ENCODE data around the gene EDRF1. TPM values are rescaled to one million over a fixed set of nuclear protein-coding genes. Genes with fewer than 3 reads are reported as not detected.

EDRF1 gene
- total RNA-seq, 1 donor = 25.0 TPM

DNA sequence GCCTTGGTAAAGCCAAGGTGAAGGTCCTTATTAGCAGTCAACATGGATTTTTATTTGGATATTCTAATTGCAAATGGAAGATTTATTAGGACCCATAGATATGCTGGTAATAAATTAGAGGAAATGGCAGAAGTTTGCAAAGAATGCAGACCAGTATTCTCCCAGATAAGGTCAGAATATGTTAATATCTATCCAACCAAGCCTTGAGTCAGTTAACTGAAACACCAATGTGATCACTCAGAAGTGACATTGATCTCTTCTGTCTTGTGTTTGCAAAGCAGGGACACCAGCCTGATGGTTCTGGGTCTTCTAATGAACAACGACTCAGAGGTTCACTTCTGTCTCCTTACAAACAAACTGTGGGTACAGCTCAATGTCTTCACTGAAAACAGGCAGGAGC is 82.1 kb downstream of the EDRF1 start:
- DNase-seq (ENCODE audit: insufficient read length, low spot score, missing footprints) = no peak
- Histone ChIP-seq H3K4me3 (ENCODE audit: insufficient read depth, low read length) (no peak overlapping the region), H4K20me1 (ENCODE audit: insufficient read depth, low read length) (no peaks in the 10 kb centered on the region), H3K36me3 (ENCODE audit: insufficient read depth, low read length) (peaks cover 46% of the 10 kb centered on the region), H3K4me2 (ENCODE audit: insufficient read depth, low read length) (no peak overlapping the region), H3K27me3 (ENCODE audit: insufficient read depth, low read length) (no peaks in the 10 kb centered on the region), H3K79me2 (ENCODE audit: insufficient read depth, low read length) (no peaks in the 10 kb centered on the region), H3K27ac (ENCODE audit: low read depth, low read length) (no peak overlapping the region), H3K9me3 (ENCODE audit: low read depth, low read length) (no peaks in the 10 kb centered on the region), H2AFZ (ENCODE audit: low read length) (no peak overlapping the region), H3K4me1 (ENCODE audit: insufficient read depth, low read length) (no peaks in the 10 kb centered on the region)
- TF ChIP-seq, protein P1, sequence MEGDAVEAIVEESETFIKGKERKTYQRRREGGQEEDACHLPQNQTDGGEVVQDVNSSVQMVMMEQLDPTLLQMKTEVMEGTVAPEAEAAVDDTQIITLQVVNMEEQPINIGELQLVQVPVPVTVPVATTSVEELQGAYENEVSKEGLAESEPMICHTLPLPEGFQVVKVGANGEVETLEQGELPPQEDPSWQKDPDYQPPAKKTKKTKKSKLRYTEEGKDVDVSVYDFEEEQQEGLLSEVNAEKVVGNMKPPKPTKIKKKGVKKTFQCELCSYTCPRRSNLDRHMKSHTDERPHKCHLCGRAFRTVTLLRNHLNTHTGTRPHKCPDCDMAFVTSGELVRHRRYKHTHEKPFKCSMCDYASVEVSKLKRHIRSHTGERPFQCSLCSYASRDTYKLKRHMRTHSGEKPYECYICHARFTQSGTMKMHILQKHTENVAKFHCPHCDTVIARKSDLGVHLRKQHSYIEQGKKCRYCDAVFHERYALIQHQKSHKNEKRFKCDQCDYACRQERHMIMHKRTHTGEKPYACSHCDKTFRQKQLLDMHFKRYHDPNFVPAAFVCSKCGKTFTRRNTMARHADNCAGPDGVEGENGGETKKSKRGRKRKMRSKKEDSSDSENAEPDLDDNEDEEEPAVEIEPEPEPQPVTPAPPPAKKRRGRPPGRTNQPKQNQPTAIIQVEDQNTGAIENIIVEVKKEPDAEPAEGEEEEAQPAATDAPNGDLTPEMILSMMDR (IDR thresholded peaks at IDR 0.05; ENCODE audit: extremely low read depth, low read depth, low read length) = no peak

DNA sequence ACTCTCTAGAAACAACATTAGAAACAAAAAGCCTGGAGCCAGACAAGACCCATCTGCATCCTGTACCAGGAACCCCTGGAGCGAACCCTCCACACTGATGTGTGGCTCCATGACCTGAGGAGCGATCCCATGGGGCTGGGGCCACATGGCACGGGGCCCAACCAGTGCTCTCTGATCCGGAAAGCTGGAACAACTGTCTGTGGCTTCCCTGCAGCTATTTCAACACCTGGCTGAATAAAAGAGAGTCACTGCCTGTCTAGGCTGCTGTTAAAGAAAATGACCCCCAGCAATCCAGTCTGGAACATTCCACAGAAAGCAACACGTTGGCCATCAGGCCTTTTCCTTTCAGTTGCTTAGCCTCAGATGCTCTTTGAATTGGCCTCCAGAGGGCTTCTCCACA is 82.6 kb downstream of the EDRF1 start:
- Histone ChIP-seq H3K4me1 (ENCODE audit: insufficient read depth, low read length) (no peaks in the 10 kb centered on the region), H3K4me3 (ENCODE audit: insufficient read depth, low read length) (no peak overlapping the region), H3K27ac (ENCODE audit: low read depth, low read length) (no peak overlapping the region), H2AFZ (ENCODE audit: low read length) (no peak overlapping the region), H4K20me1 (ENCODE audit: insufficient read depth, low read length) (no peaks in the 10 kb centered on the region), H3K79me2 (ENCODE audit: insufficient read depth, low read length) (no peaks in the 10 kb centered on the region), H3K36me3 (ENCODE audit: insufficient read depth, low read length) (peaks cover 46% of the 10 kb centered on the region), H3K9me3 (ENCODE audit: low read depth, low read length) (no peaks in the 10 kb centered on the region), H3K4me2 (ENCODE audit: insufficient read depth, low read length) (no peak overlapping the region), H3K27me3 (ENCODE audit: insufficient read depth, low read length) (no peaks in the 10 kb centered on the region)
- TF ChIP-seq, protein P1 (IDR thresholded peaks at IDR 0.05; ENCODE audit: extremely low read depth, low read depth, low read length) = no peak
- DNase-seq (ENCODE audit: insufficient read length, low spot score, missing footprints) = no peak

DNA sequence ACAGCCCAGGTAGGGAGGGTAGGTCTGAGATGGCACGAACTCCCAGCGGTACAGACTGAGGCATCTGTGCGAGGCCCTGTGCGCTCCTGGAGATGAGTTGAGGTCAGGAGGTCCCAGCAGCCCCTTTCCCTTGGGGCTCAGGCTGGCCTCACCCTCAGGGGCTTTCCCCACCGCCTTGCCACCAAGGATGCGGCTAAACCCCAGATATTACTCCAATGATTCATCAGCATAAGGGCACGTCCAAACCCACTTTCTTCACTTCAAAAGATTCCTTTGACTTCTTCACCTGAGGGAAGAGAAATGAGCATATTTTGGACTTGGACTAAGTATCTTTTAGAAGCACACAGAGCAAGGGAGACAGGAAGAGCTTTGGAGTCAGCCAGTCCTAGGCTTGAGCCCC is 83.2 kb downstream of the EDRF1 start:
- Histone ChIP-seq H4K20me1 (ENCODE audit: insufficient read depth, low read length) (no peaks in the 10 kb centered on the region), H3K4me1 (ENCODE audit: insufficient read depth, low read length) (no peaks in the 10 kb centered on the region), H2AFZ (ENCODE audit: low read length) (no peak overlapping the region), H3K27ac (ENCODE audit: low read depth, low read length) (no peak overlapping the region), H3K9me3 (ENCODE audit: low read depth, low read length) (no peaks in the 10 kb centered on the region), H3K36me3 (ENCODE audit: insufficient read depth, low read length) (peaks cover 50% of the 10 kb centered on the region), H3K79me2 (ENCODE audit: insufficient read depth, low read length) (no peaks in the 10 kb centered on the region), H3K4me2 (ENCODE audit: insufficient read depth, low read length) (no peak overlapping the region), H3K4me3 (ENCODE audit: insufficient read depth, low read length) (no peak overlapping the region), H3K27me3 (ENCODE audit: insufficient read depth, low read length) (no peaks in the 10 kb centered on the region)
- DNase-seq (ENCODE audit: insufficient read length, low spot score, missing footprints) = no peak
- TF ChIP-seq, protein P1 (IDR thresholded peaks at IDR 0.05; ENCODE audit: extremely low read depth, low read depth, low read length) = no peak

DNA sequence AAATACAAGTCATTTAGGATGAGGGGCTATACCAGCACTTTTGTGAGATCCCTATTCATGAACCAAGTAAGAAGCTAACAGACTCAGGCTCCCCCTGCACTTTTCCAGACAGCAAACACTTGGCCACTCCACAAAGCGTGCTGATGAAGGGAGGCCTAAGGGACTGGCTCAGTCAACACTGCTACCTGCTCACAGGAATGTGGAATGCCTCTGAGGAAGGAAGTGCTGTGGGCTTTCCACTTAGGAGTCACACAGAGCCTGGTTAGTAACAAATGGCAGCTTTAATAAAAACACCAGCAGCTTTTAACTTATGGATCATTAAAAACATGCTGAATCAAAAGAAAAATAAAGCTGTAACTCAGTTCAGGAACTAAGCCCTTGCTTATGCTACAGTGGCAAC is 88.5 kb downstream of the EDRF1 start:
- no peak overlapping the region for H3K4me3 ChIP-seq (ENCODE audit: insufficient read depth, low read length)
- H4K20me1 ChIP-seq (ENCODE audit: insufficient read depth, low read length) = no peaks in the 10 kb centered on the region
- no peaks in the 10 kb centered on the region for H3K79me2 ChIP-seq (ENCODE audit: insufficient read depth, low read length)
- H3K4me2 ChIP-seq (ENCODE audit: insufficient read depth, low read length) = no peak overlapping the region
- no peak overlapping the region for H3K27ac ChIP-seq (ENCODE audit: low read depth, low read length)
- H3K27me3 ChIP-seq (ENCODE audit: insufficient read depth, low read length) = no peaks in the 10 kb centered on the region
- H3K9me3 ChIP-seq (ENCODE audit: low read depth, low read length) = no peaks in the 10 kb centered on the region
- no peak for DNase-seq (ENCODE audit: insufficient read length, low spot score, missing footprints)
- no peak overlapping the region for H2AFZ ChIP-seq (ENCODE audit: low read length)
- TF ChIP-seq, protein P1 (IDR thresholded peaks at IDR 0.05; ENCODE audit: extremely low read depth, low read depth, low read length) = no peak
- no peaks in the 10 kb centered on the region for H3K4me1 ChIP-seq (ENCODE audit: insufficient read depth, low read length)
- H3K36me3 ChIP-seq (ENCODE audit: insufficient read depth, low read length) = peaks cover 62% of the 10 kb centered on the region
